ENCODE measurements around the gene EWSR1.

- no peak for TF ChIP-seq CTCF (IDR thresholded peaks at IDR 0.05; ENCODE audit: borderline replicate concordance, extremely low read depth, low read length, poor library complexity, severe bottlenecking)
- TF ChIP-seq EZH2 (IDR thresholded peaks at IDR 0.05; ENCODE audit: borderline replicate concordance, low read depth, low read length, severe bottlenecking): no peak
These were observed 9.9 kb downstream of the EWSR1 start for GRCh38 chr22:29277927-29278326.

Measured in DND-41 (cell line).